T1000 (cell line): ENCODE data around the gene TRIM67.

Experiments
- DNase-seq: peaks from one replicate; lab custom pipeline; 2025; ENCODE audit warnings: mixed read lengths; lab: John Stamatoyannopoulos, UW

TRIM67 gene

GRCh38 chr1:231233735-231234417 is 72.0 kb downstream of the TRIM67 start:
- DNase-seq, result no peak

GRCh38 chr1:231234506-231234905 is 72.6 kb downstream of the TRIM67 start:
- DNase-seq, result no peak

DNA sequence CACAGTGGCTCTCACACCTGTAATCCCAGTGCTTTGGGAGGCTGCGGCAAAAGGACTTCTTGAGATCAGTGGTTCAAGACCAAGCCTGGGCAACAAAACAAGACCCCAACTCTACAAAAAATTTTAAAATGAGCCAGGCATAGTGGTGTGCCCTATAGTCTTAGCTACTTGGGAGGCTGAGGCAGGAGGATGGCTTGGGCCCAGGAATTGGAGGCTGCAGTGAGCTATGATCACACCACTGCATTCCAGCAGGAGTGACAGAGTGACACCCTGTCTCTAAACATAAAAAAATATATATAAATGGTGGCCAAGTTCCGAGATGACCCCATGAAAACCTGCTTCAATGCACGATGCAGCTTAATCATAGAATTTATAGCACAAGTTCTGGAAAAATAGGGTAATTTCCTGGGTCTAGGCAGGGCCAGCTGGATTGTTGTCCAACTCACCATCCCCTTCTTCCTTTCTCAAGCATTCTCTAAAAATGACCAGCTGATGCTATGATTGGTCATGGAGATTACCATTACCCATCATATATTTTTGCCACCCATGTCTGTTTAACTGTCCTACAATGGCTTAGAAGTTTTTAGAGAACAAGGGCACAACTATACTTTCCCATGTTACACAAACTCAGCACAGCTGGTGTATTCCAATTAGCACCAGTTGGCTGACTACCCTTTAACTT is 73.8 kb downstream of the TRIM67 start:
- no peak for DNase-seq

GRCh38 chr1:231236208-231236591 is 74.3 kb downstream of the TRIM67 start:
- no peak for DNase-seq

- no peak for DNase-seq
Observed at GRCh38 chr1:231236938-231237337, 75.1 kb downstream of the TRIM67 start.

DNA sequence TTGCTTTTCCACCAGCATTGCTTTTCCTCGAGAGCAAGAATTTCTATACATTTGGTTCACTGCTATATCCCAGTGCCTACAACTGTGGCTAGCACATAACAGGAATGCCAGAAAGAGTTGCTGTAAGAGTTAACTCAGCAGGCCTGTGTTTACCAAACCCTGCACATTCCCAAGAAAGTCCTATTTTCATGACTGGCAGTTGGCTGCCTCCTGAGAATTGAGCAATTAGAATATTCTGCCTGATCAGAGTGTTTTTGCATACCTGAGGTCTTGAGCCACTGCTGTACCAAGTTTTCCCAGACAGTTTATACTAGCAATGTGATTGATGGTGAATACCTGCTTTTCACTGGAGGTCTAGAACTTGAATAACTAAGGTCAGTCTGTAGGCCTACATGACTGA is 76.4 kb downstream of the TRIM67 start:
- DNase-seq, result no peak

- DNase-seq, result no peak
Observed at GRCh38 chr1:231240531-231240882, 78.6 kb downstream of the TRIM67 start.

- DNase-seq, result peak; percentile 80
Observed at GRCh38 chr1:231240883-231241735, 79.3 kb downstream of the TRIM67 start, which contains the start of gene GNPAT. Gene GNPAT (plus strand): TSS chr1:231241212. CDS start chr1:231241379, 167 bp downstream.

DNA sequence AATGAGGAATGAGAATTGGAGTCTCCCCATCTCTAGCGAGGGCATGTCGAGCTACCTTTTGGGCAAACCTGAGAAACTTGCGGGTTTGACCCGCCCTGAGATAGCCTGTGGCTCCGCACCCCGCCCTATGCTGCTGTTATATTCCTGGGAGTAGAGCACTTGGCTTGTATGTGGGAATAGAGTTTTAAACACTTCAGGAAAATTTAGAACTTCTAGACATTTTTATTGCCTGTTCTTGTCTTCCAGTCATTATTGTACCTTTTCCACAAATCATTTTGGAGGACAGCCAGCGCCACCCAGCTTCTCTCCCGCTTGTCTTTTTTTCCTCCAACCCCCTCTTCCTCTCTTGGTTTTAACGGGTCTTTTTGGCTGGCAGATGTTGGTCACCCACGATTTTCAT is 79.9 kb downstream of the TRIM67 start:
- no peak for DNase-seq

DNA sequence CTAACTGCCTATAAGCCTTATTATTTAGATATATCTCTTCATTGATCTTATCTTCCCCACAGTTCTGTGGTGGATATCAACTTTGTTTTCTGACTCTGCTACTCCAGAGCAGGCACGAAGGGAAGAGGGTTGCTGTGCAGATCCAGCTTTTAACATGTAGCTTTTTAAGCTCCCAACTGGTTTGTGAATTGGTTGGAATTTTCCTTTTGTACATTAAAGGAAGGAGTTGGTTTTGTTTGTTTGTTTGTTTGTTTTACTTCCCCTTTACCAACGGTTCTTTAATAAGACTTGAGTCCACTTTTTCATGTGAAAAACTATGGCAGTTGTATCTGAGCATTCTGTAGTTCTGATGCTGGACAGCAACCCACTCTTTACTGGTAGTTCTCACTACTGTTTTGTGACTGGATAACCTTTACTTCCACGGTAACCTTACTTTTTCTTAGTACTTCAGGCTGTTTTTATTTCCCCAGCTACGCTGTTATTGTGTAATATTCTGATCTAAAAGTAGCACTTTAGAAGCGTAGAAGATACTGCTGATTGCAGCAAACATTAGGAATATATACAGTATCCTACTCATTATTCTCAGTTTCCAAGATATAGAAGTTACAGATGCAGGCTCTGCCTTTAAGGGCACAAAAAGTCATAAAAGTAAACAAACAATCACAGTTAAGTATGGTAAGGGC is 80.8 kb downstream of the TRIM67 start:
- DNase-seq, result no peak

DNA sequence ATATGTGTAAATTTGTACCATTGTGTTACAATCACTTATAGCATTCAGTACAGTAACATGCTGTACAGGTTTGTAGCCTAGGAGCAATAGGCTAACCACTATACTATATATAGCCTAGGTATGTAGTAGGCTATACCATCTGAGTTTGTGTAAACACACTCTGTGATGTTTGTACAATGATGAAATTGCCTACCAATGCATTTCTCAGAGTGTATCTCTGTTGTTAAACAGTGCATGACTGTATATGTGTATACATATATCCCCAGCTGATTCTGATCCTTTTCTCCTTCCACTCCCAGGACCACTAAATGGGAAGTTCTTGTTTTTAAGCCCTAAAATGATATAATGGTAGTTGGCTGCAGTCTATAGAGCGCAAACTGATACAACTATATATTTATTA is 86.9 kb downstream of the TRIM67 start:
- DNase-seq, result no peak

- DNase-seq, result no peak
Observed at GRCh38 chr1:231252336-231252735, 90.5 kb downstream of the TRIM67 start.

DNA sequence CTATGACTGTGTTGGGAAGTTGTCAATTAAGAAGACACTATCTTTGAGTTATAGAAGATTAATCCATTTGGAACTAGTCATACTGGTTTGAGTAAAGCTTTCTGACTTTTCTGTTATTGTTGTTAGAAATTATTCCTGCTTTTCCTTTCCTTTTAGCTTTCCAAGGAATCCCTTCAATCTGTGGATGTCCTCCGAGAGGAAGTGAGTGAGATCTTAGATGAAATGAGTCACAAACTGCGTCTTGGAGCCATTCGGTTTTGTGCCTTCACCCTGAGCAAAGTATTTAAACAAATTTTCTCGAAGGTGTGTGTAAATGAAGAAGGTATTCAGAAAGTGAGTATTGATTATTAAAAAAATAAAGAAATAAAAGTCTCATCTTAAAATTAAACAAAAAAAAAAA is 98.5 kb downstream of the TRIM67 start:
- no peak for DNase-seq

GRCh38 chr1:231264642-231265041 is 102.8 kb downstream of the TRIM67 start:
- no peak for DNase-seq

- no peak for DNase-seq
Observed at GRCh38 chr1:231265379-231265778, 103.5 kb downstream of the TRIM67 start.

DNA sequence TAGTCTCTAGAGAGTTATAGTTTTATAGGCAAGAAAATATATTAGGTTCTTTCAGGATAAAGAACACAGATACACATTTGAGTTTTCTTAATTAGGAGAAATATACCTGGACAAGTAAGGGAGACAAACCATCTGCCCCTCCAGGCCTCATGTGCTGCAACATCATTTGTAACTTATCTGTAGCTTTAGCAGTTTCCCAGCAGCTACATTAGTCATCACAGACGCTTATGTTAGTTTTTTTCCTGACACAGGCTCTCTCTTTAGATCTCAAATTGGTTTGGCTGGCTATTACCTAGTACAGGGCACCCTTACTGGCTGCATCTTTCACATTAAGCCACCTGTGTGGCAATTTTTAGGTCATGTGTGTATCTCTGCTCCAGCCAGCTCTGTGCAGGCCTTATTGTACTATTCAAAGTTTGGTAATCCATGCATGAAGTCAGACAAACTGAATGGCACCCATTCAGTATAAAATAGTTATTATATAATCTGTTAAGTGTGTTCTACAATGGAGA is 105.0 kb downstream of the TRIM67 start:
- DNase-seq, result no peak
